Skin of body (tissue), 2 donors: ENCODE data around the gene HMX1. TPM values are rescaled to one million over a fixed set of nuclear protein-coding genes. Genes with fewer than 3 reads are reported as not detected.

ENCODE experiments used
- DNase-seq: peaks from one replicate; lab custom pipeline; 2025; lab: John Stamatoyannopoulos, UW
- total RNA-seq: library from RNA; depleted of rRNA; stranded (reverse); fragments of >200 nt; gene quantifications from one replicate; pipeline ENCODE4 v1.2.3, GENCODE V29; 2014

HMX1 gene
- total RNA-seq, 1 donor from 2014 or later: 0.20 TPM

DNA sequence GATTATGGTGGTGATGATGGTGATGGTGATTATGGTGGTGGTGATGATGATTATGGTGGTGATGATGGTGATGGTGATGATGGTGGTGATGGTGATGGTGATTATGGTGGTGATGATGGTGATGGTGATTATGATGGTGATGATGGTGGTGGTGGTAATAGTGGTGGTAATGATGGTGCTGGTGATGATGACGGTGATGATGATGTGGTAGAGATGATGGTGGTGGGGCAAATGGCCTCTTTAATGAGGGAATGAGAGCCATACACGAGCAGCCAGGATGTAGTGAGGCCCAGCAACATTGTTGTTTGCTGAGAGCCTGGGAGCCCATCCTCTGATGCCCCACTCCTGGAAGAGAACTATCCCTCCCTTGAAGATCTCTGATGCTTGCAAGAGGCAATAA lies 29.0 kb downstream of the HMX1 start:
- no peak for DNase-seq

DNA sequence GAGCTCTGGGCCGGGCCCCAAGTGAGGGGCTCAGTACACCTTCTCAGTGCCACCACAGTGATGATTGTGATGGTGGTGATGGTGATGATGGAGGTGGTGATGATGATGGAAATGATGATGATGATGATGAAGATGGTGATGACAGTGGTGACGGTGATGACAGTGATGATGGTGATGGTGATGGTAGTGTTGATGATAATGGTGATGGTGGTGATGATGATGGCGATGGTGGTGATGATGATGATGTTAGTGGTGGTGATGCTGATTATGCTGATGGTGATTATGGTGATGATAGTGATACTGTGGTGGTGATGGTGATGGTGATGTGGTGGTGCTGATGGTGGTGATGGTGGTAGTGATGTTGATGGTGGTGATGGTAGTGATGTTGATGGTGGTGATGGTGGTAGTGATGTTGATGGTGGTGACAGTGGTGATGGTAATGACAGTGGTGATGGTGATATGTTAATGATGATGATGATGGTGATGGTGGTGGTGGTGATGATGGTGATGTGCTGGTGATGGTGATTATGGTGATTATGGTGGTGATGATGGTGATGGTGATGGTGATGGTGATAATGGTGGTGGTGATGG lies 29.9 kb downstream of the HMX1 start:
- DNase-seq: no peak

GRCh38 chr4:8840816-8841455 lies 30.7 kb downstream of the HMX1 start:
- no peak for DNase-seq

DNA sequence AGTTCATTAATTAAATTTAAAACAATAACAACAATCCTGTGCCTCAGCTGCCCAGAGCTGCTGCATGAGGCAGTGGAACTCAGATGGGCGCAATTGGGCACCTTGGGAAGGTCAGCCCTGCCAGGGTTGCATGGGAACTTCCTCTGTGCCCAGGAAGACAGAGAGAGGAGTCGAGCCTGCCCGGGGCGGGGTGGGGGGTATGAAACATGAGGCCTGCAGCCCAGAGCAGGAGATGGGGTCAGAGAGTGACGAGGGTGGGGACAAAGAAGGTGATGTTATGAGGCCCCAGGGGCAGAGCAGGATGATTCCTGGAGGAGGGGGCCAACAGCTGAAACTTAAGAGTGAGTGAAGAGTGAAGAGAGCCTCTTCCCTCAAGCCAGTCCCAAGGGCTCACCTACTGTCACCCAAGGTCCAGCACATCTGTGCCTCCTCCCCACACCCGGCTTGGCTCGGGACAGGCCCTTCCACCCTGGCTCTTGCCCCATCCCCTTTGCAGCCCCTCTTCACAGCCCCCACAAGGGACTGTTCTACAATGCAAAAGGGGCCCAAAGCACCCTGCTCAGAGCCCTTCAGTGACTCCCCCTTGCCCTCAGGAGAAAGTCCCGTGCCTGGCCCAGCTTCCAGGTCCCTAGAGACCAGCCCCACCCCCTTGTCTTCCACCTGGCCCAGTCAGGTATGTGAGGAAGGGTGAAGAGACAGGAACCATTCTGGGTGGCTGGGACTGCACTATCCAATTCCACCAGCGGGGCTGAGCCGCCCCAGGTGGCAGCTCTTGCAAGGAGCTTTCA lies 31.4 kb downstream of the HMX1 start:
- DNase-seq: no peak

GRCh38 chr4:8838961-8839431 lies 32.6 kb downstream of the HMX1 start:
- DNase-seq: no peak

- no peak for DNase-seq
Measured at GRCh38 chr4:8838296-8838960, 33.2 kb downstream of the HMX1 start.

- DNase-seq: no peak
Measured at GRCh38 chr4:8837181-8837841, 34.3 kb downstream of the HMX1 start.

- no peak for DNase-seq
Measured at GRCh38 chr4:8836664-8837171, 34.9 kb downstream of the HMX1 start.

- DNase-seq: no peak
Measured at GRCh38 chr4:8835521-8836365, 35.9 kb downstream of the HMX1 start.

GRCh38 chr4:8834681-8835220 lies 36.9 kb downstream of the HMX1 start:
- no peak for DNase-seq

GRCh38 chr4:8832113-8832915 lies 39.3 kb downstream of the HMX1 start:
- no peak for DNase-seq

GRCh38 chr4:8831221-8832112 lies 40.2 kb downstream of the HMX1 start:
- DNase-seq: no peak

GRCh38 chr4:8830611-8831200 lies 40.9 kb downstream of the HMX1 start:
- DNase-seq: no peak

GRCh38 chr4:8830056-8830455 lies 41.6 kb downstream of the HMX1 start:
- no peak for DNase-seq

- DNase-seq: no peak
Measured at GRCh38 chr4:8829584-8829983, 42.1 kb downstream of the HMX1 start.

- no peak for DNase-seq
Measured at GRCh38 chr4:8828869-8829268, 42.8 kb downstream of the HMX1 start.

DNA sequence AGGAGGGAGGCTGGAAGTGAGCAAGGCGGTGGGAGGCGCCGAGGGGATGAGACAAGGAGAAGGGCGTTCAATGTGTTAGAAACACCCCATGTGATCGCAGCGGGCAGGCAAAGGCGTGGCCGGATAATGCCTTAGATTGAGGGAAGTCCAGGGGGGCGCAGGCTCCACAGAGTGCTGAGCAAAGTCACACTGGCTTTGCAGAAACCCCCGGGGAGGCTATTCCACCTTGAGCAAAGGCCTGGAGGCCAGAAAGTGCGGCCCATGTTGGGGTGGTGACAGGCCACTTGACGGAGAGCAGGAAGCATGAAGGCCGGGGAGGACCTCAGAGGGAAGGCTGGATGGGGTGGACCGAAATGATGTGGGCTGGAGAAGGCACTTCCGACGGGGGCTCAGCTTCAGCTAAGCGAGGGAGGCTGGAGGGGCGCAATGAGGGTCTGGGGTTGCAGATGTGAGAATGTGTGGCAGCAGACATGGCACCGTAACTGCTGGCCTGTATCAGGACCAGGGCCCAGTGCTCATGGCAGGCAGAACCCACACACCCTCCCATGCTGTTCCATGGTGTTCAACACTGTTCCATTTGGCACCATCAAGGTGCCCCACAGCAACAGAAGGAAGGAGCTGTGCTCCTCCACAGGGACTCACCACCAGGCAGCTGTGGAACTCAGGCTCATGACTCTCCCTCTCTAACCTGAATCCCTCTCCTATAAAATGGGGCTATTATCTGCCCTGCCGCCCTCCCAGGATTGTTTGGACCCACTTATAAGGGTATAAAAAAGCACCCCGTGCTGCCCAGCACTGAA lies 50.3 kb downstream of the HMX1 start:
- DNase-seq: no peak
